Smooth muscle cell (in vitro differentiated cells): ENCODE data around the gene CTTNBP2NL. TPM values are rescaled to one million over a fixed set of nuclear protein-coding genes. Genes with fewer than 3 reads are reported as not detected.

Experiments
- DNase-seq: peaks from one replicate; lab custom pipeline; 2025; ENCODE audit not compliant: unreplicated experiment; lab: John Stamatoyannopoulos, UW
- H2AFZ ChIP-seq: fragments of 200-600 bp; sonication (generic); 2 replicates; pipeline ENCODE4 v1.6.0; 2016; ENCODE audit warnings: antibody characterized with exemption, low read depth, mild to moderate bottlenecking
- H3F3A ChIP-seq: fragments of 200-600 bp; sonication (generic); 2 replicates; pipeline ENCODE4 v1.6.0; 2017; ENCODE audit warnings: antibody characterized with exemption, low read depth
- H3K27ac ChIP-seq: fragments of 200-600 bp; sonication (generic); 2 replicates; pipeline ENCODE4 v1.5.1; 2016; ENCODE audit warnings: low read depth, mild to moderate bottlenecking
- H3K27me3 ChIP-seq: fragments of 200-600 bp; sonication (generic); 2 replicates; pipeline ENCODE4 v1.6.1; 2016; ENCODE audit warnings: low read depth, mild to moderate bottlenecking
- H3K36me3 ChIP-seq: fragments of 200-600 bp; sonication (generic); 2 replicates; pipeline ENCODE4 v1.5.1; 2016; ENCODE audit warnings: low read depth
- H3K4me1 ChIP-seq: fragments of 200-600 bp; sonication (generic); 2 replicates; pipeline ENCODE4 v1.5.1; 2016; ENCODE audit warnings: low read depth
- H3K4me2 ChIP-seq: fragments of 200-600 bp; sonication (generic); 2 replicates; pipeline ENCODE4 v1.6.0; 2016; ENCODE audit warnings: mild to moderate bottlenecking
- H3K4me3 ChIP-seq: fragments of 200-600 bp; sonication (generic); 2 replicates; pipeline ENCODE4 v1.5.1; 2016; ENCODE audit warnings: mild to moderate bottlenecking
- H3K79me2 ChIP-seq: fragments of 200-600 bp; sonication (generic); 2 replicates; pipeline ENCODE4 v1.6.0; 2016; ENCODE audit warnings: low read depth, mild to moderate bottlenecking
- H3K9ac ChIP-seq: fragments of 200-600 bp; sonication (generic); 2 replicates; pipeline ENCODE4 v1.6.0; 2016; ENCODE audit warnings: low read depth
- H3K9me3 ChIP-seq: fragments of 200-600 bp; sonication (generic); replicated peaks from 2 replicates; pipeline ENCODE4 v1.5.1; 2016; ENCODE audit warnings: low read depth
- H4K20me1 ChIP-seq: fragments of 200-600 bp; sonication (generic); 2 replicates; pipeline ENCODE4 v1.6.0; 2016; ENCODE audit warnings: low read depth
- CTCF ChIP-seq: fragments of 200-600 bp; sonication (generic); IDR thresholded peaks from 2 replicates; pipeline ENCODE4 v1.5.1; 2017; ENCODE audit warnings: borderline replicate concordance, mild to moderate bottlenecking, antibody characterized with exemption; ENCODE audit not compliant: insufficient read depth, poor library complexity, severe bottlenecking
- WGBS: methylation state at CpG from one replicate; pipeline ENCODE4 v1.1.7; 2016; ENCODE audit warnings: low lambda C conversion rate; 5-methylcytosine and 5-hydroxymethylcytosine counted together
- polyA plus RNA-seq: library from polyadenylated mRNA; unstranded; fragments of >200 nt; fragmentation: Nextera tagmentation; extraction: Ambion mirVana; gene quantifications from 2 replicates; pipeline ENCODE4 v1.2.1, GENCODE V29; 2016
- total RNA-seq: library from RNA; depleted of rRNA; stranded (reverse); fragments of >200 nt; gene quantifications from 2 replicates; pipeline ENCODE4 v1.2.3, GENCODE V29; 2014

CTTNBP2NL gene
- total and polyA plus RNA-seq, 2 experiments from 2014 or later, result 10.4 to 19.7 TPM

GRCh38 chr1:112391603-112391940 is 4.4 kb upstream of the CTTNBP2NL start:
- Histone ChIP-seq H2AFZ (peak overlapping the region; percentile 98), H3F3A (peaks cover 21% of the 10 kb centered on the region), H3K4me3 (peak overlapping the region; percentile 59), H3K4me2 (peak overlapping the region; percentile 93), H3K9ac (no peak overlapping the region), H3K36me3 (no peaks in the 10 kb centered on the region), H4K20me1 (no peaks in the 10 kb centered on the region), H3K27ac (no peak overlapping the region), H3K9me3 (no peaks in the 10 kb centered on the region), H3K27me3 (no peaks in the 10 kb centered on the region), H3K4me1 (peaks cover 9% of the 10 kb centered on the region), H3K79me2 (peaks cover 5% of the 10 kb centered on the region)
- no peak for TF ChIP-seq CTCF
- DNase-seq, result no peak
- 91% methylated on average over 11 of the region's 11 CpGs for WGBS

- H3K4me1 ChIP-seq, result peaks cover 26% of the 10 kb centered on the region
- peak overlapping the region; percentile 97 for H3K27ac ChIP-seq
- H3K4me2 ChIP-seq, result peak overlapping the region; percentile 35
- no peak overlapping the region for H3K4me3 ChIP-seq
- no peaks in the 10 kb centered on the region for H3K27me3 ChIP-seq
- WGBS, result 79% methylated on average over 3 of the region's 3 CpGs
- peak overlapping the region; percentile 46 for H3K9ac ChIP-seq
- H3K36me3 ChIP-seq, result no peaks in the 10 kb centered on the region
- peaks cover 20% of the 10 kb centered on the region for H4K20me1 ChIP-seq
- no peak for TF ChIP-seq CTCF
- peak overlapping the region; percentile 34 for H2AFZ ChIP-seq
- H3F3A ChIP-seq, result peaks cover 21% of the 10 kb centered on the region
- no peak for DNase-seq
- peaks cover 25% of the 10 kb centered on the region for H3K79me2 ChIP-seq
- H3K9me3 ChIP-seq, result no peaks in the 10 kb centered on the region
These were observed 2.4 kb upstream of the CTTNBP2NL start for GRCh38 chr1:112393631-112393974.

- WGBS, result 83% methylated on average over 1 of the region's 1 CpG
- H3K4me1 ChIP-seq, result peaks cover 26% of the 10 kb centered on the region
- peak overlapping the region; percentile 24 for H3K4me3 ChIP-seq
These were observed 1.3 kb upstream of the CTTNBP2NL start for GRCh38 chr1:112394743-112395062.

More at GRCh38 chr1:112394743-112395062, 1.3 kb upstream of the CTTNBP2NL start:
- H3K9me3 ChIP-seq, result no peaks in the 10 kb centered on the region
- H3K27me3 ChIP-seq, result no peaks in the 10 kb centered on the region
- H3F3A ChIP-seq, result peaks cover 21% of the 10 kb centered on the region
- no peak for TF ChIP-seq CTCF
- H3K27ac ChIP-seq, result peak overlapping the region; percentile 97
- peaks cover 36% of the 10 kb centered on the region for H3K79me2 ChIP-seq
- no peaks in the 10 kb centered on the region for H3K36me3 ChIP-seq
- H2AFZ ChIP-seq, result peak overlapping the region; percentile 31
- H3K9ac ChIP-seq, result peak overlapping the region; percentile 79
- no peak for DNase-seq
- peak overlapping the region; percentile 94 for H3K4me2 ChIP-seq
- peaks cover 31% of the 10 kb centered on the region for H4K20me1 ChIP-seq
